ENCODE measurements around the gene KAZN.

Gene KAZN

GRCh38 chr1:15153842-15154479, 555.5 kb downstream of the KAZN start:
- TF ChIP-seq CTCF (IDR thresholded peaks at IDR 0.05): peak; percentile 48
- H3K4me3 Mint-ChIP-seq: peak overlapping the region; percentile 82
- peaks cover 49% of the 10 kb centered on the region for H3K4me1 Mint-ChIP-seq
- peak; percentile 80 for DNase-seq
- no peak overlapping the region for H3K27ac Mint-ChIP-seq
- peaks cover 45% of the 10 kb centered on the region for H3K27me3 Mint-ChIP-seq (ENCODE audit: low read depth, poor library complexity)
- no peaks in the 10 kb centered on the region for H3K36me3 Mint-ChIP-seq (ENCODE audit: low read depth)
- H3K9me3 Mint-ChIP-seq: peaks cover 5% of the 10 kb centered on the region

- peaks cover 51% of the 10 kb centered on the region for H3K4me1 Mint-ChIP-seq
- peaks cover 40% of the 10 kb centered on the region for H3K27me3 Mint-ChIP-seq (ENCODE audit: low read depth, poor library complexity)
- TF ChIP-seq CTCF (IDR thresholded peaks at IDR 0.05): no peak
- H3K27ac Mint-ChIP-seq: no peak overlapping the region
- H3K36me3 Mint-ChIP-seq (ENCODE audit: low read depth): no peaks in the 10 kb centered on the region
- peaks cover 5% of the 10 kb centered on the region for H3K9me3 Mint-ChIP-seq
- DNase-seq: peak; percentile 65
- peak overlapping the region; percentile 82 for H3K4me3 Mint-ChIP-seq
These were observed 556.1 kb downstream of the KAZN start for GRCh38 chr1:15154480-15155036.

GRCh38 chr1:15155191-15155590, 556.7 kb downstream of the KAZN start:
- Mint-ChIP-seq H3K4me3 (peak overlapping the region; percentile 23), H3K4me1 (peaks cover 51% of the 10 kb centered on the region), H3K27me3 (ENCODE audit: low read depth, poor library complexity) (peaks cover 35% of the 10 kb centered on the region), H3K27ac (no peak overlapping the region), H3K36me3 (ENCODE audit: low read depth) (no peaks in the 10 kb centered on the region), H3K9me3 (peaks cover 5% of the 10 kb centered on the region)
- TF ChIP-seq CTCF (IDR thresholded peaks at IDR 0.05): no peak
- no peak for DNase-seq

- TF ChIP-seq CTCF (IDR thresholded peaks at IDR 0.05): no peak
- Mint-ChIP-seq H3K9me3 (no peaks in the 10 kb centered on the region), H3K36me3 (ENCODE audit: low read depth) (no peaks in the 10 kb centered on the region), H3K4me1 (peaks cover 57% of the 10 kb centered on the region), H3K27me3 (ENCODE audit: low read depth, poor library complexity) (peaks cover 30% of the 10 kb centered on the region), H3K4me3 (no peak overlapping the region), H3K27ac (no peak overlapping the region)
- DNase-seq: no peak
These were observed 557.6 kb downstream of the KAZN start for GRCh38 chr1:15155888-15156741.

DNA sequence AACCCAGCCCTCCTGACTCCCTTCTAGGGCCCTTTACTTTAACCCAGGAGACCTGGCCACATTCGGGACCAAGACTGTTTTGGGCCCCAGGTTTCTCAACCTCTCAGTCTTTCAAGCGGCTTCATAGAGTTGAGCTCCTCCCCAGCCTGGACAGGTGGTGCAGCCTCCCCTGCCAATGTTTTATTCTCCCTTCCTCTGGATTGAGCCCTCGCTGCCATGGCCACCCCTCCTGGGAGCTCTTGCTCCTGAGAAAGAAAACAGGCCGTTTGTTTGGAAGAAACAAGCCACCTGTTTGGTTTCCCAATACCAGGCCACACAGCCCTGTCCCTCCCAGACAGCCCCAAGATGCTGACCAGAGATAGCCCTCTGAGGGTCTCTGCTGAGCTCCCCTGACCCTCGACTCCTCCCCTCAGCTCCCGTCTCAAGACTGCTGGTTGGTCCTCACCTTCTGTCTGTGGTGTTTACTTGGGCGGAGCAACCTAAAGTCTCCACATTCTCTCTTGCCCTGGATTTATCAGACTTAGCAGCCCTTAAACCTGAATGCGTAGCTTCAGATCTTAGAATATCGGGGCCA, 558.4 kb downstream of the KAZN start:
- H3K36me3 Mint-ChIP-seq (ENCODE audit: low read depth): no peaks in the 10 kb centered on the region
- H3K9me3 Mint-ChIP-seq: no peaks in the 10 kb centered on the region
- H3K27ac Mint-ChIP-seq: no peak overlapping the region
- no peak for TF ChIP-seq CTCF (IDR thresholded peaks at IDR 0.05)
- DNase-seq: no peak
- H3K4me1 Mint-ChIP-seq: peaks cover 57% of the 10 kb centered on the region
- H3K27me3 Mint-ChIP-seq (ENCODE audit: low read depth, poor library complexity): peaks cover 25% of the 10 kb centered on the region
- no peak overlapping the region for H3K4me3 Mint-ChIP-seq

Measured in nephron progenitor cell (in vitro differentiated cells).